HL-60/S4 (cell line): ENCODE measurements around the gene XXYLT1.

Experiments used
- in situ Hi-C: fragments of 300-500 bp; cut with MboI; formaldehyde crosslinking; loops from 2 replicates; pipeline ENCODE4 v1.14.3; 2022; ENCODE audit warnings: low sequenced_read_pairs

Gene XXYLT1

GRCh38 chr3:195021692-195022091 lies 249.3 kb downstream of the XXYLT1 start:
- in situ Hi-C loops = no loop called here

GRCh38 chr3:195020921-195021320 lies 250.0 kb downstream of the XXYLT1 start:
- in situ Hi-C loops = no loop called here

DNA sequence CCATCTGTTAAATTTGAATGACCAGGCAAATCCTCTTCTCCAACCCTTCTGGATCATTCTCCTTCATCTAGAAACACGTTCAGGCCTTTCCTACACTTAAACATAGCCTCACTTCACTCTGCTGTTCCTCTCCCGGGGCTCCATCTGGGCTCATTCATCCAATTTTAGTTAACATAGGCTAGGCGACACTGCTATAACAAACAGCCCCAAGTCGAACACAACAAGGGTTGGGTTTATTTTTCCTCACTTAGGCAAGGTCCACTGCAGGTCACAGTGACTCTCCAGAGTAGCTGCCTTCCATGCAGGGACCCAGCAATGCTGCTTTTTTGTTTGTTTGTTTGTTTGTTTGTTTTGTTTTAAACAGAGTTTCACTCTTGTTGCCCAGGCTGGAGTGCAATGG lies 250.8 kb downstream of the XXYLT1 start:
- in situ Hi-C loops = no loop called here

- in situ Hi-C loops = no loop called here
Observed at GRCh38 chr3:195019335-195019734, 251.6 kb downstream of the XXYLT1 start.
